ENCODE data around the gene FAT4. TPM values are rescaled to one million over a fixed set of nuclear protein-coding genes. Genes with fewer than 3 reads are reported as not detected.

Gene FAT4
- total and polyA plus RNA-seq, 9 of the 15 experiments (the other 6 are each of a cell fraction or from before 2014, with no cell fraction given) = 0.01 TPM; not detected in 8

DNA sequence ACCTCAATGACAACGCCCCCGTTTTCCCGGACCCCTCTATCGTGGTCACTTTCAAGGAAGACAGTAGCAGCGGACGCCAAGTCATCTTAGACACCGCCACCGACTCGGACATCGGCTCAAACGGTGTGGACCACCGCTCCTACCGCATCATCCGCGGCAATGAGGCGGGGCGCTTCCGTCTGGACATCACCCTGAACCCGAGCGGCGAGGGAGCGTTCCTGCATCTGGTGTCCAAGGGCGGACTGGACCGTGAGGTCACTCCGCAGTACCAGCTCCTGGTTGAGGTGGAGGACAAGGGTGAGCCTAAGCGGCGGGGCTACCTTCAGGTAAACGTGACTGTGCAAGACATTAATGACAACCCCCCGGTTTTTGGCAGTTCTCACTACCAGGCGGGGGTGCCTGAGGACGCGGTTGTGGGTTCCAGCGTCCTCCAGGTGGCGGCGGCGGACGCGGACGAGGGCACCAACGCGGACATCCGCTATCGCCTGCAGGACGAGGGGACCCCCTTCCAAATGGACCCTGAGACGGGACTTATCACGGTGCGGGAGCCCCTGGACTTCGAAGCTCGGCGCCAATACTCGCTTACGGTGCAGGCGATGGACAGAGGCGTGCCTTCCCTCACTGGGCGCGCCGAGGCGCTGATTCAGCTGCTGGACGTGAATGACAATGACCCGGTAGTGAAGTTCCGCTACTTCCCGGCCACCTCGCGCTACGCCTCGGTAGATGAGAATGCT, 2.2 kb downstream of the FAT4 start:
- WGBS (ENCODE audit: insufficient coverage, low coverage, missing lambda C conversion rate) = 39% methylated on average over 57 of the region's 66 CpGs
- Histone ChIP-seq H3K79me2 (ENCODE audit: control insufficient read depth, insufficient read depth, low read length) (no peaks in the 10 kb centered on the region), H3K36me3 (ENCODE audit: control insufficient read depth, insufficient read depth, low read length) (no peaks in the 10 kb centered on the region), H3K27ac (ENCODE audit: extremely low read depth, low read depth, low read length) (no peak overlapping the region), H3K4me1 (replicated peaks in 1 of 2; ENCODE audit: control insufficient read depth in 2 of 2, insufficient read depth in 2 of 2, low read length in 2 of 2) (peaks cover 0 to 24% of the 10 kb centered on the region in 2 experiments; a peak in 2 of 5 replicates), H3K9me3 (replicated peaks; ENCODE audit: control insufficient read depth, insufficient read depth, low read depth, low read length) (no peaks in the 10 kb centered on the region), H3K4me2 (ENCODE audit: insufficient read depth, low read length) (no peak overlapping the region), H4K20me1 (replicated peaks; ENCODE audit: control insufficient read depth, insufficient read depth, low read length) (no peaks in the 10 kb centered on the region), H3K4me3 (no peak overlapping the region), H3K9ac (ENCODE audit: insufficient read depth in 1 of 2, low read depth in 2 of 2, low read length in 2 of 2) (no peak overlapping the region), H2AFZ (ENCODE audit: low read depth, low read length) (no peak overlapping the region), H3K9me1 (ENCODE audit: control insufficient read depth, insufficient read depth, low read length) (no peaks in the 10 kb centered on the region), H3K27me3 (ENCODE audit: control insufficient read depth in 2 of 2, insufficient read depth in 2 of 2, low read length in 2 of 2) (peaks cover 0 to 13% of the 10 kb centered on the region in 2 experiments; a peak in 2 of 5 replicates)
- in situ Hi-C loops (cut with MboI) = loop anchor here (25.0 kb wide), 1 partner anchor 420 kb away; no protein-coding TSS in a partner anchor
- ATAC-seq (no peak), DNase-seq (ENCODE audit: extremely low read depth in 1 of 4, low spot score in 3 of 4) (no peak), FAIRE-seq (no peak)
- TF ChIP-seq NFE2L1 (tag; IDR thresholded peaks at IDR 0.05; ENCODE audit: borderline replicate concordance, low read depth) (no peak), COPS2 (conservative IDR thresholded peaks at IDR 0.05) (no peak), ZNF239 (CRISPR knock-in tag; IDR thresholded peaks at IDR 0.05) (no peak), ZNF707 (CRISPR knock-in tag; conservative IDR thresholded peaks at IDR 0.05) (no peak), RBM34 (IDR thresholded peaks at IDR 0.05; ENCODE audit: borderline replicate concordance, insufficient read depth, low read length) (no peak), TCF3 (CRISPR knock-in tag; IDR thresholded peaks at IDR 0.05) (no peak), NCOA4 (IDR thresholded peaks at IDR 0.05; ENCODE audit: partially characterized antibody) (no peak), PHB2 (IDR thresholded peaks at IDR 0.05; ENCODE audit: low read depth) (no peak), JUND (IDR thresholded peaks at IDR 0.05; ENCODE audit: borderline replicate concordance, low read depth, low read length) (no peak), JUND (tag; IDR thresholded peaks at IDR 0.05; ENCODE audit: borderline replicate concordance, low read depth, low read length) (no peak), GATA2 (CRISPR knock-in tag; IDR thresholded peaks at IDR 0.05) (no peak)
- TF ChIP-seq, protein P1, sequence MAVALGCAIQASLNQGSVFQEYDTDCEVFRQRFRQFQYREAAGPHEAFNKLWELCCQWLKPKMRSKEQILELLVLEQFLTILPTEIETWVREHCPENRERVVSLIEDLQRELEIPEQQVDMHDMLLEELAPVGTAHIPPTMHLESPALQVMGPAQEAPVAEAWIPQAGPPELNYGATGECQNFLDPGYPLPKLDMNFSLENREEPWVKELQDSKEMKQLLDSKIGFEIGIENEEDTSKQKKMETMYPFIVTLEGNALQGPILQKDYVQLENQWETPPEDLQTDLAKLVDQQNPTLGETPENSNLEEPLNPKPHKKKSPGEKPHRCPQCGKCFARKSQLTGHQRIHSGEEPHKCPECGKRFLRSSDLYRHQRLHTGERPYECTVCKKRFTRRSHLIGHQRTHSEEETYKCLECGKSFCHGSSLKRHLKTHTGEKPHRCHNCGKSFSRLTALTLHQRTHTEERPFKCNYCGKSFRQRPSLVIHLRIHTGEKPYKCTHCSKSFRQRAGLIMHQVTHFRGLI (CRISPR knock-in tag; IDR thresholded peaks at IDR 0.05) = no peak
- intact Hi-C loops (cut with micrococcal nuclease) = loop anchor here (10.0 kb wide), 1 partner anchor 658 kb away; no protein-coding TSS in a partner anchor
- no TSS peak for BruUV-seq (replicated peaks)
- POLR2A ChIA-PET = no interaction called here
- CTCF ChIA-PET (ENCODE audit: low intra/inter-chr PET ratio) = no interaction called here
